ENCODE measurements around the gene KCNQ5.

The KCNQ5 gene

DNA sequence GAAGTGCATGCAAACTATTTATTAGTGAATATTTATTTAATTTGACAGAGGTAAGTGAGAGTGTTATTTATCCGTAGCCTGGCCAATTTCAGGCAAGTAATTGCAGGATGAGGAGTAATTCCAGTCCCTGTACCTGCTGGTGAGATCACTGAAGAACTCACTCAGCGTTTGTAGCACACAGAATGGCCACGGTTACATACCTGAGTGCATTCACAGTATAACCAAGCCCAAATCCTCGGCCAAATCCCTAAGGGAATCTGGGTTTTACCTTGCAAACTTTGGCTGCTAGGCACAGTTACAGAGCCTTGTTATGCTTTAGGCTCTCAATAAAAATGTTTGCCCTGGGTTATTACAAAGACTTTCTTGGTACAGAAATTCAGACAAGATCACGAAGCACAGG lies 93.3 kb downstream of the KCNQ5 start:
- TF ChIP-seq, protein P1, sequence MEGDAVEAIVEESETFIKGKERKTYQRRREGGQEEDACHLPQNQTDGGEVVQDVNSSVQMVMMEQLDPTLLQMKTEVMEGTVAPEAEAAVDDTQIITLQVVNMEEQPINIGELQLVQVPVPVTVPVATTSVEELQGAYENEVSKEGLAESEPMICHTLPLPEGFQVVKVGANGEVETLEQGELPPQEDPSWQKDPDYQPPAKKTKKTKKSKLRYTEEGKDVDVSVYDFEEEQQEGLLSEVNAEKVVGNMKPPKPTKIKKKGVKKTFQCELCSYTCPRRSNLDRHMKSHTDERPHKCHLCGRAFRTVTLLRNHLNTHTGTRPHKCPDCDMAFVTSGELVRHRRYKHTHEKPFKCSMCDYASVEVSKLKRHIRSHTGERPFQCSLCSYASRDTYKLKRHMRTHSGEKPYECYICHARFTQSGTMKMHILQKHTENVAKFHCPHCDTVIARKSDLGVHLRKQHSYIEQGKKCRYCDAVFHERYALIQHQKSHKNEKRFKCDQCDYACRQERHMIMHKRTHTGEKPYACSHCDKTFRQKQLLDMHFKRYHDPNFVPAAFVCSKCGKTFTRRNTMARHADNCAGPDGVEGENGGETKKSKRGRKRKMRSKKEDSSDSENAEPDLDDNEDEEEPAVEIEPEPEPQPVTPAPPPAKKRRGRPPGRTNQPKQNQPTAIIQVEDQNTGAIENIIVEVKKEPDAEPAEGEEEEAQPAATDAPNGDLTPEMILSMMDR (IDR thresholded peaks at IDR 0.05; ENCODE audit: insufficient read depth, missing control alignments) = no peak
- no peak for FAIRE-seq
- DNase-seq (ENCODE audit: insufficient read length, low spot score) = no peak

DNA sequence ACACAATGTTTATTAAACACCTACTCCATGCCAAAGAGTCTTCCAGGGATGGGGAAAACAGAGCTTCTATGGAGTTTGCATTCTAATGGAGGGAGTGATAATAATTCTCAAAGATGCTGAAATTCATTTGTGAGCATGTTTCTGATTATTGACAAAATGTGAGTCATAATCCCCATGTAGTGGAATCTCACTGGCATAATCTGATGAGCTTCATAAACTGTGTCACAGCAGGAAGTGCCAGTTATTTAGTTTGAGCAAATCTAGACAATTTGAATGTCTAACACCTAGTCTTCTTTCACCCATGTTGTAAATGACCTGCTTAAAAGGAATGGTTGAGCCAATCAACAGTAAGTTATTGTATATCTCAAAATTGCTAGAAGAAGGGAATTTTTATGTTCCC lies 95.1 kb downstream of the KCNQ5 start:
- TF ChIP-seq, protein P1 (IDR thresholded peaks at IDR 0.05; ENCODE audit: insufficient read depth, missing control alignments) = no peak
- DNase-seq (ENCODE audit: insufficient read length, low spot score) (no peak), FAIRE-seq (no peak)

GRCh38 chr6:72720464-72720863 lies 98.6 kb downstream of the KCNQ5 start:
- FAIRE-seq = no peak

GRCh38 chr6:72721346-72721745 lies 99.5 kb downstream of the KCNQ5 start:
- FAIRE-seq = no peak
- DNase-seq (ENCODE audit: insufficient read length, low spot score) = no peak
- TF ChIP-seq, protein P1 (IDR thresholded peaks at IDR 0.05; ENCODE audit: insufficient read depth, missing control alignments) = no peak

More at GRCh38 chr6:72720464-72720863, 98.6 kb downstream of the KCNQ5 start:
- DNase-seq (ENCODE audit: insufficient read length, low spot score) = no peak
- TF ChIP-seq, protein P1 (IDR thresholded peaks at IDR 0.05; ENCODE audit: insufficient read depth, missing control alignments) = no peak

DNA sequence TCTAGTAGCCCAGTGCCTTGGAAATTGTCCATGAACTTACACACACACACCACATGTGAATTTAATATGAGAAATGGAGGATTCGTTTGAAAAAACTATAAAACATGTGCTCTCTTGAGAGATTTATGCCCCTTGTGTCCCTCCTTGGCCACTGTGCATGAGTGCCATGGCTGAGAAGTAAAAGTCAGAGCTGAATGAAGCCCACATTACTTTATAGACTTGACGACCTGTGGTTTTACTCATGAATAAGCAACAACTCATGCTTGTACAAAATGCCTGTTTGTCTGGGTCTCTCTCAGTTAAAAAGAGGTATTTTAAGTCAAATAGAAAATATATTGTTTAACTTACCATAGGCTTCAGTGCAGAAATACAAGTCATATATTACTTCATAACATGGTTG lies 102.7 kb downstream of the KCNQ5 start:
- TF ChIP-seq, protein P1 (IDR thresholded peaks at IDR 0.05; ENCODE audit: insufficient read depth, missing control alignments) = no peak
- FAIRE-seq (no peak), DNase-seq (ENCODE audit: insufficient read length, low spot score) (no peak)

GRCh38 chr6:72728706-72729343 lies 107.0 kb downstream of the KCNQ5 start:
- DNase-seq (ENCODE audit: insufficient read length, low spot score) (no peak), FAIRE-seq (no peak)
- TF ChIP-seq, protein P1 (IDR thresholded peaks at IDR 0.05; ENCODE audit: insufficient read depth, missing control alignments) = no peak

GRCh38 chr6:72733045-72733444 lies 111.2 kb downstream of the KCNQ5 start:
- TF ChIP-seq, protein P1 (IDR thresholded peaks at IDR 0.05; ENCODE audit: insufficient read depth, missing control alignments) = no peak

More at GRCh38 chr6:72733045-72733444, 111.2 kb downstream of the KCNQ5 start:
- DNase-seq (ENCODE audit: insufficient read length, low spot score) (no peak), FAIRE-seq (no peak)

All from D721Med (cell line).